Panc1 (cell line): ENCODE results near the gene GMPR. TPM values are rescaled to one million over a fixed set of nuclear protein-coding genes. Genes with fewer than 3 reads are reported as not detected.

Experiments
- ATAC-seq: fragments of 200-7000 bp; cut with Tn5 transposase; 2 replicates; pipeline ENCODE4 v1.9.1; 2020; ENCODE audit warnings: mild to moderate bottlenecking, moderate library complexity
- BruUV-seq: library from RNA; stranded (reverse); fragments of 400-500 nt; replicated peaks from 2 replicates; lab custom pipeline; 2021; lab: Mats Ljungman, UMichigan
- CTCF ChIA-PET: fragments of 300-600 bp; sonication (Branson Sonifier 250); formaldehyde crosslinking; loops from one replicate; lab custom pipeline; 2022; ENCODE audit warnings: antibody characterized with exemption; lab: Charles Lee
- POLR2A ChIA-PET: fragments of 300-600 bp; sonication (Branson Sonifier 250); formaldehyde crosslinking; loops from one replicate; lab custom pipeline; 2022; ENCODE audit warnings: antibody characterized with exemption; lab: Charles Lee
- DNase-seq: peaks from one replicate; pipeline ENCODE4 v3.0.0-alpha.2; 2010; ENCODE audit warnings: low read depth, low spot score
- H3K27ac ChIP-seq: 2 replicates; pipeline ENCODE4 v1.5.1; 2011; ENCODE audit warnings: mild to moderate bottlenecking, low read length, inconsistent platforms
- H3K27me3 ChIP-seq: fragments of 200-500 bp; sonication (Bioruptor generic); 2 replicates; pipeline ENCODE4 v1.6.0; 2014; ENCODE audit warnings: low read length, inconsistent platforms; ENCODE audit not compliant: control insufficient read depth, insufficient read depth
- H3K36me3 ChIP-seq: fragments of 200-500 bp; sonication (Bioruptor generic); 2 replicates; pipeline ENCODE4 v1.5.1; 2014; ENCODE audit warnings: inconsistent platforms, mild to moderate bottlenecking, low read length, moderate library complexity; ENCODE audit not compliant: control insufficient read depth, insufficient read depth
- H3K4me1 ChIP-seq: 2 replicates; pipeline ENCODE4 v1.5.1; 2011; ENCODE audit warnings: inconsistent platforms, mild to moderate bottlenecking, low read length, moderate library complexity; ENCODE audit not compliant: control insufficient read depth, insufficient read depth
- H3K4me3 ChIP-seq, 2 experiments: 2 replicates each; pipeline ENCODE4 v1.5.1; 2011 to 2012; ENCODE audit warnings: low read depth in 2 of 2, low read length in 2 of 2, mild to moderate bottlenecking in 2 of 2, inconsistent platforms in 1 of 2, moderate library complexity in 1 of 2
- H3K9me3 ChIP-seq: fragments of 200-500 bp; sonication (Bioruptor generic); 2 replicates; pipeline ENCODE4 v1.5.1; 2014; ENCODE audit warnings: low read depth, mild to moderate bottlenecking, inconsistent platforms, low read length, moderate library complexity; ENCODE audit not compliant: control insufficient read depth, insufficient read depth
- POLR2AphosphoS5 ChIP-seq: IDR thresholded peaks from 2 replicates; pipeline ENCODE4 v1.6.1; 2012; ENCODE audit warnings: mild to moderate bottlenecking, low read depth, low read length, moderate library complexity
- SIN3A ChIP-seq: IDR thresholded peaks from 2 replicates; pipeline ENCODE4 v1.6.1; 2012; ENCODE audit warnings: low read depth, mild to moderate bottlenecking, low read length, moderate library complexity, borderline replicate concordance; ENCODE audit not compliant: insufficient read depth
- TCF7L2 ChIP-seq: IDR thresholded peaks from 2 replicates; pipeline ENCODE4 v1.6.1; 2011; ENCODE audit warnings: mild to moderate bottlenecking, low read depth, low read length, inconsistent platforms
- in situ Hi-C: cut with HindIII; loops from 2 replicates; pipeline ENCODE4 v1.10.0; 2016; ENCODE audit warnings: low sequenced_read_pairs, low pct_unique_long_range_greater_than_20kb
- intact Hi-C: fragments of 100-400 bp; cut with micrococcal nuclease; formaldehyde crosslinking; loops from one replicate; pipeline ENCODE4 v1.10.0; 2022; ENCODE audit not compliant: unreplicated experiment
- total RNA-seq: library from RNA; stranded (reverse); gene quantifications from one replicate; pipeline ENCODE4 v1.2.1, GENCODE V29; 2021; ENCODE audit not compliant: unreplicated experiment
- TF ChIP-seq, protein P1 (sequence below): fragments of 450-650 bp; IDR thresholded peaks from 2 replicates; pipeline ENCODE4 v1.5.1; 2017; ENCODE audit warnings: mild to moderate bottlenecking
- TF ChIP-seq, protein P2 (sequence below), 2 experiments: IDR thresholded peaks; 2 replicates each; pipeline ENCODE4 v1.6.1; 2011 to 2012; ENCODE audit warnings: low read depth in 2 of 2, control low read depth in 1 of 2, low read length in 1 of 2, mild to moderate bottlenecking in 1 of 2, moderate library complexity in 1 of 2; ENCODE audit not compliant: insufficient read depth in 1 of 2

The GMPR gene
- total RNA-seq, 1 experiment from 2014 or later = 3.5 TPM

DNA sequence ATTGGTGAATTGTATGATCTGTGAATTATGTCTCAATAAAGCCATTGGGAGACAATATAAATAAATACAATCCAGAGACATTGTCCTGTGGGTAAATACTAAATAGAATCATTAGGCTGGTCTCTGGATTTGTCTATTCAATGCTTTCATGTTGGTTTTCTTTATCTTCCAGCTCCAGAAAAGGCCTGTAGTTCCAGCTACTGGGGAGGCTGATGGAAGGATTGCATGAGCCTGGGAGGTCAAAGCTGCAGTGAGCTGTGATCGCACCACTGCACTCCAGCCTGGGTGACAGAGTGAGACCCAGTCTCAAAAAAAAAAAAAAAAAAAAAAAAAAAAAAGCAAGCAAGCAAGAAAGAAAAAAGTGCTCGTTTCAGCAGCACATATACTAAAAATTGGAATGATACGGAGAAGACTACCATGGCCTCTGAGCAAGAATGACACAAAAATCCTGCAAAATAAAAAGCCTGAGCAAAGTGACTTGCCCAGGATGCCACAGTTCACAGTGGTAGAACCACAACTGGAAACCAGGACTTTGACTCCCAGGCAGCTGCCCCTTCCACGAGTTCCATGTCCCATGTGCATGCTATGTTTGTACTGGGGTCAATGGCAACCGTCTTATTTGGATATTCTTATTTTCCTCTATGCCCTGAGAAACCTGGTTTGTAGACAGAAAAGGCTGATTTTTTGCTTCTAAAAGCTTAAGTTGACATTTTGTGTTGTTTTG, 33.6 kb upstream of the GMPR start:
- TF ChIP-seq SIN3A (no peak), TCF7L2 (no peak), POLR2AphosphoS5 (no peak)
- TF ChIP-seq, protein P1, sequence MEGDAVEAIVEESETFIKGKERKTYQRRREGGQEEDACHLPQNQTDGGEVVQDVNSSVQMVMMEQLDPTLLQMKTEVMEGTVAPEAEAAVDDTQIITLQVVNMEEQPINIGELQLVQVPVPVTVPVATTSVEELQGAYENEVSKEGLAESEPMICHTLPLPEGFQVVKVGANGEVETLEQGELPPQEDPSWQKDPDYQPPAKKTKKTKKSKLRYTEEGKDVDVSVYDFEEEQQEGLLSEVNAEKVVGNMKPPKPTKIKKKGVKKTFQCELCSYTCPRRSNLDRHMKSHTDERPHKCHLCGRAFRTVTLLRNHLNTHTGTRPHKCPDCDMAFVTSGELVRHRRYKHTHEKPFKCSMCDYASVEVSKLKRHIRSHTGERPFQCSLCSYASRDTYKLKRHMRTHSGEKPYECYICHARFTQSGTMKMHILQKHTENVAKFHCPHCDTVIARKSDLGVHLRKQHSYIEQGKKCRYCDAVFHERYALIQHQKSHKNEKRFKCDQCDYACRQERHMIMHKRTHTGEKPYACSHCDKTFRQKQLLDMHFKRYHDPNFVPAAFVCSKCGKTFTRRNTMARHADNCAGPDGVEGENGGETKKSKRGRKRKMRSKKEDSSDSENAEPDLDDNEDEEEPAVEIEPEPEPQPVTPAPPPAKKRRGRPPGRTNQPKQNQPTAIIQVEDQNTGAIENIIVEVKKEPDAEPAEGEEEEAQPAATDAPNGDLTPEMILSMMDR = no peak
- TF ChIP-seq, protein P2, sequence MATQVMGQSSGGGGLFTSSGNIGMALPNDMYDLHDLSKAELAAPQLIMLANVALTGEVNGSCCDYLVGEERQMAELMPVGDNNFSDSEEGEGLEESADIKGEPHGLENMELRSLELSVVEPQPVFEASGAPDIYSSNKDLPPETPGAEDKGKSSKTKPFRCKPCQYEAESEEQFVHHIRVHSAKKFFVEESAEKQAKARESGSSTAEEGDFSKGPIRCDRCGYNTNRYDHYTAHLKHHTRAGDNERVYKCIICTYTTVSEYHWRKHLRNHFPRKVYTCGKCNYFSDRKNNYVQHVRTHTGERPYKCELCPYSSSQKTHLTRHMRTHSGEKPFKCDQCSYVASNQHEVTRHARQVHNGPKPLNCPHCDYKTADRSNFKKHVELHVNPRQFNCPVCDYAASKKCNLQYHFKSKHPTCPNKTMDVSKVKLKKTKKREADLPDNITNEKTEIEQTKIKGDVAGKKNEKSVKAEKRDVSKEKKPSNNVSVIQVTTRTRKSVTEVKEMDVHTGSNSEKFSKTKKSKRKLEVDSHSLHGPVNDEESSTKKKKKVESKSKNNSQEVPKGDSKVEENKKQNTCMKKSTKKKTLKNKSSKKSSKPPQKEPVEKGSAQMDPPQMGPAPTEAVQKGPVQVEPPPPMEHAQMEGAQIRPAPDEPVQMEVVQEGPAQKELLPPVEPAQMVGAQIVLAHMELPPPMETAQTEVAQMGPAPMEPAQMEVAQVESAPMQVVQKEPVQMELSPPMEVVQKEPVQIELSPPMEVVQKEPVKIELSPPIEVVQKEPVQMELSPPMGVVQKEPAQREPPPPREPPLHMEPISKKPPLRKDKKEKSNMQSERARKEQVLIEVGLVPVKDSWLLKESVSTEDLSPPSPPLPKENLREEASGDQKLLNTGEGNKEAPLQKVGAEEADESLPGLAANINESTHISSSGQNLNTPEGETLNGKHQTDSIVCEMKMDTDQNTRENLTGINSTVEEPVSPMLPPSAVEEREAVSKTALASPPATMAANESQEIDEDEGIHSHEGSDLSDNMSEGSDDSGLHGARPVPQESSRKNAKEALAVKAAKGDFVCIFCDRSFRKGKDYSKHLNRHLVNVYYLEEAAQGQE (IDR thresholded peaks at IDR 0.05; ENCODE audit: insufficient read depth in 1 of 2, low read depth in 2 of 2, low read length in 1 of 2) = no peak
- Histone ChIP-seq H3K27me3 (peaks cover 11% of the 10 kb centered on the region), H3K4me1 (no peaks in the 10 kb centered on the region), H3K9me3 (no peaks in the 10 kb centered on the region), H3K36me3 (no peaks in the 10 kb centered on the region), H3K27ac (no peak overlapping the region), H3K4me3 (no peak overlapping the region)
- DNase-seq (no peak), ATAC-seq (no peak)
- CTCF ChIA-PET = interaction anchor here (0.6 to 1.1 kb wide), 2 partner anchors 76 to 513 kb away, joined by 6 to 7 read pairs; partner anchors contain the start of gene MYLIP
- POLR2A ChIA-PET = no interaction called here
- in situ Hi-C loops (no loop called here), intact Hi-C loops (no loop called here)
- no TSS peak for BruUV-seq

DNA sequence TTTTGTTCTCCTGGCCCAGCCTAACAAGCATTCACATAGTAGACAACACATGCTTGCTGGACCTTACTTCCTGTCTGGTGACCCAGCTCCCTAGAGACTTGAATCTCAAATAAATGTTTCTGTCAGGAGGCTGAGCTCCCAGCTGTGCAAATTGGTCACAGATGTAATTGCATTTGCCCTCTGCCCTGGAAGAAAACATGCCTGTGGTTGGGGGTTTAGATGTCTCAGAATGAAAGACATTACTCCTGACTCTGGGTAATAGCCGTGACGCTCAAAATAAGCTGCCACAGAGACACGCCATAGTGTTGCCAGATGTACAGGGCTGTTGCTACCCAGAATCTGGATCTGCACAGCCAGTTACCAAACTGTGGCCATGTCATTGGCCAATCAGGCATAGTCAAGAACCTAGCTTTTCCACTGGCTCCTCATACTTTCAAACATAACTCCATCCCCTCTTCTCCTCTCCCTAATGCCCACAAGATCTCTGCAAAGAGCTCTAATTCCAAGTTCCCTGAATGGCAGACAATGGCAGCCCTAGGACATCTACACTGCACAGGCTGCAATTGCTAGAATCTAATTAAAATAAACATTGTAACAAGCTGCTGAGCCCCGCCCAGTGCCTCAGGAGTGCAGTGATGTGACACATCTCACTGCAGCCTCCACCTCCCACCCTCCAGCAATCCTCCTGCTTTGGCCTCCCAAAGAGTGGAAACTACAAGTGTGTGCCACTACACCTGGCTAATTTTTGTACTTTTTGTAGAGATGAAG, 32.8 kb upstream of the GMPR start:
- intact Hi-C loops = loop anchor here (1.0 kb wide), 1 partner anchor 514 kb away; no protein-coding TSS in a partner anchor
- in situ Hi-C loops = no loop called here

More for the DNA sequence above, 32.8 kb upstream of the GMPR start:
- Histone ChIP-seq H3K4me3 (no peak overlapping the region), H3K36me3 (no peaks in the 10 kb centered on the region), H3K4me1 (no peaks in the 10 kb centered on the region), H3K9me3 (no peaks in the 10 kb centered on the region), H3K27me3 (peaks cover 11% of the 10 kb centered on the region), H3K27ac (no peak overlapping the region)
- BruUV-seq = no TSS peak
- TF ChIP-seq POLR2AphosphoS5 (no peak), TCF7L2 (no peak), SIN3A (no peak)
- TF ChIP-seq, protein P2 (IDR thresholded peaks at IDR 0.05; ENCODE audit: insufficient read depth in 1 of 2, low read depth in 2 of 2, low read length in 1 of 2) = no peak
- TF ChIP-seq, protein P1 = no peak
- ATAC-seq (no peak), DNase-seq (no peak)
- ChIA-PET CTCF (interaction anchor here (0.6 to 1.1 kb wide), 5 partner anchors 10 to 760 kb away, joined by 3 to 7 read pairs (median 5); partner anchors contain the start of gene MYLIP), POLR2A (no interaction called here)
